Naive B cell (primary cell): ENCODE results near the gene CLCF1. TPM values are rescaled to one million over a fixed set of nuclear protein-coding genes. Genes with fewer than 3 reads are reported as not detected.
A peak's percentile ranks its signal among the peaks of the same experiment; 100 is the strongest.

ENCODE experiments used
- ATAC-seq, 2 donors: fragments of 150-1000 bp; cut with Tn5 transposase; 2 replicates each; pipeline ENCODE4 v1.10.0; 2021; ENCODE audit warnings: low read depth in 2 of 2, mild to moderate bottlenecking in 2 of 2, moderate library complexity in 2 of 2
- DNase-seq: peaks from one replicate; pipeline ENCODE4 v3.0.0; 2022
- H3K27ac Mint-ChIP-seq, 6 donors: one replicate each; pipeline ENCODE4 v1.8.0; 2020 to 2022; ENCODE audit warnings: mild to moderate bottlenecking in 6 of 6, mixed read lengths in 6 of 6, moderate library complexity in 5 of 6, inconsistent platforms in 2 of 6
- H3K27me3 Mint-ChIP-seq, 3 donors: one replicate each; pipeline ENCODE4 v1.8.0; 2021 to 2022; ENCODE audit warnings: mixed read lengths in 3 of 3, mild to moderate bottlenecking in 1 of 3
- H3K36me3 Mint-ChIP-seq, 2 donors: one replicate each; pipeline ENCODE4 v1.8.0; 2020 to 2022; ENCODE audit warnings: mixed read lengths in 2 of 2, inconsistent platforms in 1 of 2, mild to moderate bottlenecking in 1 of 2
- H3K4me1 Mint-ChIP-seq, 3 donors: one replicate each; pipeline ENCODE4 v1.8.0; 2020 to 2022; ENCODE audit warnings: mixed read lengths in 3 of 3, inconsistent platforms in 1 of 3, mild to moderate bottlenecking in 1 of 3, moderate library complexity in 1 of 3
- H3K4me3 Mint-ChIP-seq, 8 donors: one replicate each; pipeline ENCODE4 v1.8.0; 2020 to 2022; ENCODE audit warnings: mild to moderate bottlenecking in 8 of 8, mixed read lengths in 8 of 8, moderate library complexity in 8 of 8, inconsistent platforms in 2 of 8
- H3K9me3 Mint-ChIP-seq, 7 donors: one replicate each; pipeline ENCODE4 v1.8.0; 2020 to 2022; ENCODE audit warnings: mixed read lengths in 7 of 7, mild to moderate bottlenecking in 5 of 7, inconsistent platforms in 2 of 7, moderate library complexity in 1 of 7
- polyA plus RNA-seq, 6 donors: library from polyadenylated mRNA; unstranded; fragments of 300-500 nt; fragmentation: Illumina TruSeq; gene quantifications; one replicate each; pipeline ENCODE4 v1.2.3, GENCODE V29; 2021; ENCODE audit warnings: low read depth in 6 of 6

CLCF1 gene
- polyA plus RNA-seq, 6 donors from 2014 or later: 5.3 to 10.4 (median 7.7) TPM

GRCh38 chr11:67382276-67383136 lies 9.1 kb upstream of the CLCF1 start:
- DNase-seq (peak; percentile 79), ATAC-seq (peak; percentile 73 to 79)
- Mint-ChIP-seq H3K4me1 (peaks cover 26 to 41% (median 35%) of the 10 kb centered on the region in 3 donors), H3K27me3 (no peaks in the 10 kb centered on the region), H3K27ac (peak overlapping the region in 5 of 6 donors; percentile 58 to 98 (median 91)), H3K4me3 (peak overlapping the region; percentile 1 to 90 (median 81)), H3K36me3 (no peaks in the 10 kb centered on the region), H3K9me3 (no peaks in the 10 kb centered on the region)

- no peaks in the 10 kb centered on the region for H3K9me3 Mint-ChIP-seq
- H3K4me3 Mint-ChIP-seq: peak overlapping the region; percentile 5 to 66 (median 60)
- peak overlapping the region; percentile 58 to 96 (median 92) for H3K27ac Mint-ChIP-seq
- no peaks in the 10 kb centered on the region for H3K27me3 Mint-ChIP-seq
- peaks cover 30 to 42% (median 40%) of the 10 kb centered on the region in 3 donors for H3K4me1 Mint-ChIP-seq
- H3K36me3 Mint-ChIP-seq: no peaks in the 10 kb centered on the region
- ATAC-seq (peak; percentile 81 to 88), DNase-seq (peak; percentile 55)
Observed at GRCh38 chr11:67381244-67381972, 8.0 kb upstream of the CLCF1 start.

- no peaks in the 10 kb centered on the region for H3K27me3 Mint-ChIP-seq
- H3K4me1 Mint-ChIP-seq: peaks cover 36 to 58% (median 54%) of the 10 kb centered on the region in 3 donors
- no peaks in the 10 kb centered on the region for H3K9me3 Mint-ChIP-seq
- DNase-seq (no peak), ATAC-seq (no peak)
- peak overlapping the region in 4 of 6 donors; percentile 53 to 62 (median 58) for H3K27ac Mint-ChIP-seq
- H3K36me3 Mint-ChIP-seq: no peaks in the 10 kb centered on the region
- no peak overlapping the region for H3K4me3 Mint-ChIP-seq
Observed at GRCh38 chr11:67379061-67380058, 6.0 kb upstream of the CLCF1 start.

- ATAC-seq: no peak
- H3K4me3 Mint-ChIP-seq: peak overlapping the region in 3 of 8 donors; percentile 6 to 77 (median 20)
- peak overlapping the region in 4 of 6 donors; percentile 38 to 56 (median 54) for H3K27ac Mint-ChIP-seq
- H3K4me1 Mint-ChIP-seq: peaks cover 42 to 64% (median 59%) of the 10 kb centered on the region in 3 donors
- H3K36me3 Mint-ChIP-seq: no peaks in the 10 kb centered on the region
- no peak for DNase-seq
- H3K27me3 Mint-ChIP-seq: no peaks in the 10 kb centered on the region
- H3K9me3 Mint-ChIP-seq: no peaks in the 10 kb centered on the region
Observed at GRCh38 chr11:67378544-67378943, 5.1 kb upstream of the CLCF1 start.

GRCh38 chr11:67376873-67377808 lies 3.7 kb upstream of the CLCF1 start:
- H3K27me3 Mint-ChIP-seq: no peaks in the 10 kb centered on the region
- DNase-seq (no peak), ATAC-seq (no peak)
- no peaks in the 10 kb centered on the region for H3K9me3 Mint-ChIP-seq
- peak overlapping the region in 1 of 8 donors; percentile 70 for H3K4me3 Mint-ChIP-seq
- H3K27ac Mint-ChIP-seq: peak overlapping the region in 4 of 6 donors; percentile 25 to 70 (median 63)
- no peaks in the 10 kb centered on the region for H3K36me3 Mint-ChIP-seq
- peaks cover 37 to 58% (median 54%) of the 10 kb centered on the region in 3 donors for H3K4me1 Mint-ChIP-seq

GRCh38 chr11:67376063-67376820 lies 2.8 kb upstream of the CLCF1 start:
- Mint-ChIP-seq H3K36me3 (no peaks in the 10 kb centered on the region), H3K27ac (peak overlapping the region in 3 of 6 donors; percentile 10 to 54 (median 53)), H3K27me3 (no peaks in the 10 kb centered on the region), H3K9me3 (no peaks in the 10 kb centered on the region), H3K4me3 (peak overlapping the region in 1 of 8 donors; percentile 70), H3K4me1 (peaks cover 42 to 61% (median 53%) of the 10 kb centered on the region in 3 donors)
- DNase-seq: no peak
- no peak for ATAC-seq

GRCh38 chr11:67375320-67376055 lies 2.1 kb upstream of the CLCF1 start:
- H3K27ac Mint-ChIP-seq: peak overlapping the region in 1 of 6 donors; percentile 53
- ATAC-seq (no peak), DNase-seq (no peak)
- no peaks in the 10 kb centered on the region for H3K9me3 Mint-ChIP-seq
- H3K27me3 Mint-ChIP-seq: no peaks in the 10 kb centered on the region
- peak overlapping the region in 3 of 8 donors; percentile 29 to 71 (median 57) for H3K4me3 Mint-ChIP-seq
- peaks cover 42 to 61% (median 53%) of the 10 kb centered on the region in 3 donors for H3K4me1 Mint-ChIP-seq
- no peaks in the 10 kb centered on the region for H3K36me3 Mint-ChIP-seq

- Mint-ChIP-seq H3K27me3 (no peaks in the 10 kb centered on the region), H3K36me3 (no peaks in the 10 kb centered on the region), H3K4me1 (peaks cover 47 to 64% (median 56%) of the 10 kb centered on the region in 3 donors), H3K27ac (peak overlapping the region in 2 of 6 donors; percentile 92 to 95), H3K4me3 (peak overlapping the region; percentile 86 to 100 (median 92)), H3K9me3 (no peaks in the 10 kb centered on the region)
- ATAC-seq (no peak), DNase-seq (no peak)
Observed at GRCh38 chr11:67374571-67375281, 1.3 kb upstream of the CLCF1 start.

- no peaks in the 10 kb centered on the region for H3K9me3 Mint-ChIP-seq
- DNase-seq (peak; percentile 81), ATAC-seq (peak; percentile 75 to 76)
- H3K27ac Mint-ChIP-seq: peak overlapping the region; percentile 94 to 99 (median 96)
- no peaks in the 10 kb centered on the region for H3K27me3 Mint-ChIP-seq
- peaks cover 53 to 68% (median 64%) of the 10 kb centered on the region in 3 donors for H3K4me1 Mint-ChIP-seq
- peak overlapping the region; percentile 86 to 100 (median 95) for H3K4me3 Mint-ChIP-seq
- no peaks in the 10 kb centered on the region for H3K36me3 Mint-ChIP-seq
Observed at GRCh38 chr11:67373648-67374570, 511 bp upstream of the CLCF1 start.
